HepG2 (cell line): Measurements from ENCODE around the gene FHIT. TPM values are rescaled to one million over a fixed set of nuclear protein-coding genes. Genes with fewer than 3 reads are reported as not detected.

Experiments
- ATAC-seq: fragments of 200-7000 bp; cut with Tn5 transposase; 3 replicates; pipeline ENCODE4 v1.9.1; 2020; ENCODE audit warnings: mild to moderate bottlenecking, moderate library complexity
- BruUV-seq: library from RNA; stranded (reverse); fragments of 400-500 nt; replicated peaks from 2 replicates; lab custom pipeline; 2021; lab: Mats Ljungman, UMichigan
- CTCF ChIA-PET: fragments of 300-600 bp; formaldehyde crosslinking; extraction: SDS; loops from one replicate; lab custom pipeline; 2021; ENCODE audit warnings: low total read pairs, inconsistent platforms, low intra/inter-chr PET ratio; lab: Yijun Ruan, JAX
- POLR2A ChIA-PET: fragments of 350-600 bp; sonication (Branson Sonifier 250); formaldehyde crosslinking; loops from one replicate; lab custom pipeline; 2020; ENCODE audit warnings: antibody characterized with exemption, inconsistent platforms; lab: Yijun Ruan, JAX
- DNase-seq: peaks from one replicate; pipeline ENCODE4 v3.0.0-alpha.2; 2015; ENCODE audit warnings: low spot score
- FAIRE-seq: peaks from 3 replicates; lab custom pipeline; 2011; peaks lifted over from hg19 to GRCh38; lab: Jason Lieb, UNC
- H2AFZ ChIP-seq: one replicate; pipeline ENCODE4 v1.6.1; 2011; ENCODE audit warnings: low read length, inconsistent platforms
- H3K27ac ChIP-seq: fragments of 300-600 bp; 3 replicates; pipeline ENCODE4 v1.8.0; 2011; ENCODE audit warnings: mixed run types, mild to moderate bottlenecking, mixed read lengths, low read length, inconsistent platforms; ENCODE audit not compliant: insufficient read depth; ENCODE audit errors: extremely low read length
- H3K27me3 ChIP-seq, 2 experiments: fragments of 200-600 bp in 1 of 2; 2 replicates in 1 of 2; 3 replicates in 1 of 2; pipeline versions ENCODE4 v1.6.0 to v1.8.0; 2011; ENCODE audit warnings: low read length in 2 of 2, mild to moderate bottlenecking in 2 of 2, moderate library complexity in 2 of 2, inconsistent platforms in 1 of 2; ENCODE audit not compliant: insufficient read depth in 2 of 2, control insufficient read depth in 1 of 2
- H3K36me3 ChIP-seq, 2 experiments: fragments of 200-600 bp in 1 of 2; replicated peaks in 1 of 2; 2 replicates in 1 of 2; 3 replicates in 1 of 2; pipeline versions ENCODE4 v1.5.1 to v1.8.0; 2011; ENCODE audit warnings: low read length in 2 of 2, inconsistent platforms in 1 of 2; ENCODE audit not compliant: insufficient read depth in 2 of 2, control insufficient read depth in 1 of 2
- H3K4me1 ChIP-seq: 2 replicates; pipeline ENCODE4 v1.5.1; 2012; ENCODE audit warnings: low read length, inconsistent platforms; ENCODE audit not compliant: insufficient read depth
- H3K4me2 ChIP-seq: 2 replicates; pipeline ENCODE4 v1.6.0; 2011; ENCODE audit warnings: low read depth, low read length, inconsistent platforms
- H3K4me3 ChIP-seq, 3 experiments: fragments of 200-600 bp in 1 of 3; sonication (generic), shearing (Covaris generic) in 1 of 3; replicated peaks in 1 of 3; 2 replicates each; pipeline ENCODE4 v1.5.1; 2011 to 2016; ENCODE audit warnings: low read length in 3 of 3, inconsistent platforms in 2 of 3, low read depth in 2 of 3, mild to moderate bottlenecking in 2 of 3, control low read depth in 1 of 3, mixed read lengths in 1 of 3; ENCODE audit not compliant: insufficient read depth in 1 of 3
- H3K79me2 ChIP-seq: one replicate; pipeline ENCODE4 v1.6.1; 2011; ENCODE audit warnings: low read length, inconsistent platforms; ENCODE audit not compliant: insufficient read depth
- H3K9ac ChIP-seq: 2 replicates; pipeline ENCODE4 v1.6.0; 2011; ENCODE audit warnings: mild to moderate bottlenecking, low read depth, low read length, inconsistent platforms; ENCODE audit not compliant: insufficient read depth
- H3K9me3 ChIP-seq: 2 replicates; pipeline ENCODE4 v1.5.1; 2012; ENCODE audit warnings: mild to moderate bottlenecking, low read length
- H4K20me1 ChIP-seq: 2 replicates; pipeline ENCODE4 v1.6.0; 2011; ENCODE audit warnings: inconsistent platforms, mild to moderate bottlenecking, low read length, moderate library complexity; ENCODE audit not compliant: insufficient read depth
- CEBPB ChIP-seq: IDR thresholded peaks from 2 replicates; pipeline ENCODE4 v1.6.1; 2011; ENCODE audit warnings: low read depth, low read length, improper control_type of control experiment, borderline replicate concordance
- EEA1 ChIP-seq: sonication (generic); formaldehyde crosslinking; IDR thresholded peaks from 2 replicates; pipeline ENCODE4 v1.5.1; 2020; ENCODE audit warnings: mild to moderate bottlenecking, missing genetic modification reagents, borderline replicate concordance
- FOXJ3 ChIP-seq: sonication (generic); formaldehyde crosslinking; IDR thresholded peaks from 2 replicates; pipeline ENCODE4 v1.4.0; 2020; ENCODE audit warnings: missing genetic modification reagents, mild to moderate bottlenecking, borderline replicate concordance
- HNRNPLL ChIP-seq: fragments of 200-400 bp; formaldehyde crosslinking; IDR thresholded peaks from 2 replicates; pipeline ENCODE4 v1.6.1; 2017; ENCODE audit warnings: mild to moderate bottlenecking, low read depth, low read length; ENCODE audit not compliant: poor library complexity, severe bottlenecking
- MED13 ChIP-seq: sonication (generic); formaldehyde crosslinking; IDR thresholded peaks from 2 replicates; pipeline ENCODE4 v1.5.0; 2020; ENCODE audit warnings: missing genetic modification reagents
- NFRKB ChIP-seq: fragments of 450-650 bp; IDR thresholded peaks from 2 replicates; pipeline ENCODE4 v1.6.1; 2017
- NR2F1 ChIP-seq, 2 experiments: fragments of 450-650 bp in 1 of 2; formaldehyde crosslinking in 1 of 2; IDR thresholded peaks; 2 replicates each; pipeline versions ENCODE4 v1.5.0 to v1.6.1; 2016 to 2020; ENCODE audit warnings: mild to moderate bottlenecking in 1 of 2, missing compliant biosample characterization in 1 of 2, missing genetic modification reagents in 1 of 2, moderate library complexity in 1 of 2
- RBFOX2 ChIP-seq: fragments of 200-400 bp; formaldehyde crosslinking; IDR thresholded peaks from 2 replicates; pipeline ENCODE4 v1.6.1; 2017; ENCODE audit warnings: low read depth, mild to moderate bottlenecking, low read length
- REPIN1 ChIP-seq: sonication (generic); formaldehyde crosslinking; IDR thresholded peaks from 2 replicates; pipeline ENCODE4 v1.8.0; 2022; ENCODE audit warnings: missing genetic modification reagents, low read depth, mild to moderate bottlenecking, borderline replicate concordance
- SMAD9 ChIP-seq: sonication (generic); formaldehyde crosslinking; IDR thresholded peaks from 2 replicates; pipeline ENCODE4 v1.5.1; 2020; ENCODE audit warnings: mild to moderate bottlenecking, missing genetic modification reagents
- TEAD3 ChIP-seq: optimal IDR thresholded peaks from 2 replicates; pipeline ENCODE3; 2016; ENCODE audit warnings: borderline replicate concordance
- ZNF234 ChIP-seq: sonication (generic); formaldehyde crosslinking; conservative IDR thresholded peaks from 2 replicates; pipeline ENCODE4 v1.5.1; 2020; ENCODE audit warnings: mild to moderate bottlenecking, missing genetic modification reagents
- ZNF737 ChIP-seq: sonication (generic); formaldehyde crosslinking; IDR thresholded peaks from 2 replicates; pipeline ENCODE4 v1.5.0; 2020; ENCODE audit warnings: missing genetic modification reagents, mild to moderate bottlenecking, borderline replicate concordance
- ZNF792 ChIP-seq: IDR thresholded peaks from 2 replicates; pipeline ENCODE4 v1.6.1; 2016
- WGBS: methylation state at CpG from one replicate; pipeline ENCODE4 v1.1.6; 2017; ENCODE audit warnings: low lambda C conversion rate; 5-methylcytosine and 5-hydroxymethylcytosine counted together
- in situ Hi-C: cut with HindIII; loops from 2 replicates; pipeline ENCODE4 v1.10.0; 2017; ENCODE audit warnings: low pct_unique_long_range_greater_than_20kb; ENCODE audit not compliant: extremely low pct_ligation_motif_present
- intact Hi-C: fragments of 100-400 bp; cut with micrococcal nuclease; formaldehyde crosslinking; loops from one replicate; pipeline ENCODE4 v1.10.0; 2022; ENCODE audit not compliant: unreplicated experiment
- polyA plus RNA-seq, 8 experiments: library from polyadenylated mRNA; depleted of rRNA in 3 of 8; stranded (reverse) in 7 of 8; unstranded in 1 of 8; fragments of >200 nt; fragmentation: Illumina TruSeq in 4 of 8; extraction: Trizol in 4 of 8; gene quantifications; 2 replicates each; pipeline versions ENCODE4 v1.2.1 to v1.2.3, GENCODE V29; 2011 to 2016; ENCODE audit warnings: low read depth in 4 of 8, missing spikeins in 1 of 8, mixed read lengths in 1 of 8; ENCODE audit not compliant: insufficient read depth in 1 of 8
- total RNA-seq, 5 experiments: library from RNA; depleted of rRNA; stranded (reverse); fragments of >200 nt; fragmentation: Illumina TruSeq; extraction: Trizol; gene quantifications; 2 replicates each; pipeline ENCODE4 v1.2.3, GENCODE V29; 2016; ENCODE audit warnings: low read depth in 1 of 5
- TF ChIP-seq, protein P1 (sequence below): sonication (generic); formaldehyde crosslinking; IDR thresholded peaks from 2 replicates; pipeline ENCODE4 v1.4.0; 2020; ENCODE audit warnings: missing genetic modification reagents
- TF ChIP-seq, protein P2 (sequence below): sonication (generic); formaldehyde crosslinking; IDR thresholded peaks from 2 replicates; pipeline ENCODE4 v1.4.0; 2020; ENCODE audit warnings: missing genetic modification reagents

Gene FHIT
- total and polyA plus RNA-seq, 2 of the 13 experiments (the other 11 are each of a cell fraction or from before 2014, with no cell fraction given) = 4.0 to 4.6 TPM

DNA sequence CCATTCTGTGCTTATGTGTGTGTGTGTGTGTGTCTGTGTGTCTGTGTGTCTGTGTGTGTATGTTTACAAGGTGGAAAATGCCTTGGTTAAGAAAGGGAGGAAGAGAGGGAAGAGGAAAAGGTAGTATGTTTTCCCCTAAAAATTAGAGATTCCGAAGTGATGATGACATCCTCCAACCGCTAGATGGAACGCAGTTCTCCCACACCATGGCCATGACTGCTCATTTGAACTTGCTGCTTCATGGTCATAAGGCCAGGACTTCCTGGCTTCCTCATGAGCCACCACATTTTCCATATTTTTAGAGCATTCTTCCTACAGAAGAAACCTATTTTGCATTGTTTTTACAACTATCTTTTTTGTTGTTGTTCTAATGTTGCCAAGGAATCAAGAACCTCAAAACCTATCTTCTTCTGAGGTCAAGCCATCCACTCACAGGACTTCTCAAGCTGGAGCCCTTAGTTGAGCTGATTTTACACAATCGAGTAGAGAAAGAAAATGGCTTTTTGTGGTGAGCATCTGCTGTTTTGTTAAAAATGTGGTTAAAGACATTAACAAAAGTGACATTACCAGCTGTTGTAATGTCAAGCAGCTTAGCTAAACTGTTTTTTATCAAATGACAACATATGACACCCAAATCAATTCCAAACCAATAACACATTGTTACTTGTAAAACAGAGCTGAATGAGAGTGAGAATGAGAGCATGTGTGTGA is 1091.0 kb downstream of the FHIT start:
- FAIRE-seq = no peak
- no peaks in the 10 kb centered on the region for H4K20me1 ChIP-seq
- H3K9me3 ChIP-seq = no peaks in the 10 kb centered on the region
- no TSS peak for BruUV-seq
- no peak overlapping the region for H3K27ac ChIP-seq
- no peak overlapping the region for H2AFZ ChIP-seq
- no peaks in the 10 kb centered on the region for H3K79me2 ChIP-seq
- in situ Hi-C loops = no loop called here
- no peak for TF ChIP-seq EEA1
- TF ChIP-seq NFRKB = no peak
- TF ChIP-seq CEBPB = no peak
- TF ChIP-seq, protein P1, sequence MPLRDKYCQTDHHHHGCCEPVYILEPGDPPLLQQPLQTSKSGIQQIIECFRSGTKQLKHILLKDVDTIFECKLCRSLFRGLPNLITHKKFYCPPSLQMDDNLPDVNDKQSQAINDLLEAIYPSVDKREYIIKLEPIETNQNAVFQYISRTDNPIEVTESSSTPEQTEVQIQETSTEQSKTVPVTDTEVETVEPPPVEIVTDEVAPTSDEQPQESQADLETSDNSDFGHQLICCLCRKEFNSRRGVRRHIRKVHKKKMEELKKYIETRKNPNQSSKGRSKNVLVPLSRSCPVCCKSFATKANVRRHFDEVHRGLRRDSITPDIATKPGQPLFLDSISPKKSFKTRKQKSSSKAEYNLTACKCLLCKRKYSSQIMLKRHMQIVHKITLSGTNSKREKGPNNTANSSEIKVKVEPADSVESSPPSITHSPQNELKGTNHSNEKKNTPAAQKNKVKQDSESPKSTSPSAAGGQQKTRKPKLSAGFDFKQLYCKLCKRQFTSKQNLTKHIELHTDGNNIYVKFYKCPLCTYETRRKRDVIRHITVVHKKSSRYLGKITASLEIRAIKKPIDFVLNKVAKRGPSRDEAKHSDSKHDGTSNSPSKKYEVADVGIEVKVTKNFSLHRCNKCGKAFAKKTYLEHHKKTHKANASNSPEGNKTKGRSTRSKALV (CRISPR knock-in tag) = no peak
- no peak for TF ChIP-seq ZNF234 (CRISPR knock-in tag)
- TF ChIP-seq ZNF792 = no peak
- no peak for TF ChIP-seq HNRNPLL
- TF ChIP-seq SMAD9 = no peak
- TF ChIP-seq NR2F1 (CRISPR knock-in tag; IDR thresholded peaks at IDR 0.05) = no peak
- TF ChIP-seq, protein P2, sequence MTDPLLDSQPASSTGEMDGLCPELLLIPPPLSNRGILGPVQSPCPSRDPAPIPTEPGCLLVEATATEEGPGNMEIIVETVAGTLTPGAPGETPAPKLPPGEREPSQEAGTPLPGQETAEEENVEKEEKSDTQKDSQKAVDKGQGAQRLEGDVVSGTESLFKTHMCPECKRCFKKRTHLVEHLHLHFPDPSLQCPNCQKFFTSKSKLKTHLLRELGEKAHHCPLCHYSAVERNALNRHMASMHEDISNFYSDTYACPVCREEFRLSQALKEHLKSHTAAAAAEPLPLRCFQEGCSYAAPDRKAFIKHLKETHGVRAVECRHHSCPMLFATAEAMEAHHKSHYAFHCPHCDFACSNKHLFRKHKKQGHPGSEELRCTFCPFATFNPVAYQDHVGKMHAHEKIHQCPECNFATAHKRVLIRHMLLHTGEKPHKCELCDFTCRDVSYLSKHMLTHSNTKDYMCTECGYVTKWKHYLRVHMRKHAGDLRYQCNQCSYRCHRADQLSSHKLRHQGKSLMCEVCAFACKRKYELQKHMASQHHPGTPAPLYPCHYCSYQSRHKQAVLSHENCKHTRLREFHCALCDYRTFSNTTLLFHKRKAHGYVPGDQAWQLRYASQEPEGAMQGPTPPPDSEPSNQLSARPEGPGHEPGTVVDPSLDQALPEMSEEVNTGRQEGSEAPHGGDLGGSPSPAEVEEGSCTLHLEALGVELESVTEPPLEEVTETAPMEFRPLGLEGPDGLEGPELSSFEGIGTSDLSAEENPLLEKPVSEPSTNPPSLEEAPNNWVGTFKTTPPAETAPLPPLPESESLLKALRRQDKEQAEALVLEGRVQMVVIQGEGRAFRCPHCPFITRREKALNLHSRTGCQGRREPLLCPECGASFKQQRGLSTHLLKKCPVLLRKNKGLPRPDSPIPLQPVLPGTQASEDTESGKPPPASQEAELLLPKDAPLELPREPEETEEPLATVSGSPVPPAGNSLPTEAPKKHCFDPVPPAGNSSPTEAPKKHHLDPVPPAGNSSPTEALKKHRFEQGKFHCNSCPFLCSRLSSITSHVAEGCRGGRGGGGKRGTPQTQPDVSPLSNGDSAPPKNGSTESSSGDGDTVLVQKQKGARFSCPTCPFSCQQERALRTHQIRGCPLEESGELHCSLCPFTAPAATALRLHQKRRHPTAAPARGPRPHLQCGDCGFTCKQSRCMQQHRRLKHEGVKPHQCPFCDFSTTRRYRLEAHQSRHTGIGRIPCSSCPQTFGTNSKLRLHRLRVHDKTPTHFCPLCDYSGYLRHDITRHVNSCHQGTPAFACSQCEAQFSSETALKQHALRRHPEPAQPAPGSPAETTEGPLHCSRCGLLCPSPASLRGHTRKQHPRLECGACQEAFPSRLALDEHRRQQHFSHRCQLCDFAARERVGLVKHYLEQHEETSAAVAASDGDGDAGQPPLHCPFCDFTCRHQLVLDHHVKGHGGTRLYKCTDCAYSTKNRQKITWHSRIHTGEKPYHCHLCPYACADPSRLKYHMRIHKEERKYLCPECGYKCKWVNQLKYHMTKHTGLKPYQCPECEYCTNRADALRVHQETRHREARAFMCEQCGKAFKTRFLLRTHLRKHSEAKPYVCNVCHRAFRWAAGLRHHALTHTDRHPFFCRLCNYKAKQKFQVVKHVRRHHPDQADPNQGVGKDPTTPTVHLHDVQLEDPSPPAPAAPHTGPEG = no peak
- TF ChIP-seq REPIN1 = no peak
- no peak for TF ChIP-seq ZNF737 (CRISPR knock-in tag)
- TF ChIP-seq FOXJ3 (CRISPR knock-in tag) = no peak
- no peak for TF ChIP-seq TEAD3 (CRISPR knock-in tag)
- TF ChIP-seq MED13 (CRISPR knock-in tag) = no peak
- no peak for TF ChIP-seq RBFOX2
- POLR2A ChIA-PET = no interaction called here
- H3K27me3 ChIP-seq = no peaks in the 10 kb centered on the region
- CTCF ChIA-PET = no interaction called here
- 62% methylated on average over 4 of the region's 4 CpGs for WGBS
- no peak for ATAC-seq
- H3K36me3 ChIP-seq = no peaks in the 10 kb centered on the region
- H3K4me3 ChIP-seq = no peak overlapping the region
- DNase-seq = no peak
- H3K4me2 ChIP-seq = no peak overlapping the region
- no peak overlapping the region for H3K9ac ChIP-seq
- intact Hi-C loops = no loop called here
- H3K4me1 ChIP-seq = no peaks in the 10 kb centered on the region
